Neural cell (in vitro differentiated cells): ENCODE results near the gene LOXHD1. TPM values are rescaled to one million over a fixed set of nuclear protein-coding genes. Genes with fewer than 3 reads are reported as not detected.

Experiments
- H2AFZ ChIP-seq: fragments of 200-600, 300-800 bp; sonication (generic), shearing (Covaris generic); 2 replicates; pipeline ENCODE4 v1.6.0; 2014; ENCODE audit warnings: low read depth, mild to moderate bottlenecking, antibody characterized with exemption, low read length, moderate library complexity
- H3F3A ChIP-seq: fragments of 200-600 bp; shearing (Covaris generic); 2 replicates; pipeline ENCODE4 v1.6.1; 2016; ENCODE audit warnings: mild to moderate bottlenecking, moderate library complexity, mixed read lengths, antibody characterized with exemption, low read length; ENCODE audit not compliant: insufficient read depth, poor library complexity, severe bottlenecking
- H3K27ac ChIP-seq: fragments of 200-600, 300-800 bp; sonication (generic), shearing (Covaris generic); 2 replicates; pipeline ENCODE4 v1.5.1; 2014; ENCODE audit warnings: mild to moderate bottlenecking, low read length, moderate library complexity
- H3K27me3 ChIP-seq: fragments of 300-800, 200-600 bp; sonication (generic), shearing (Covaris generic); 2 replicates; pipeline ENCODE4 v1.6.0; 2014; ENCODE audit warnings: mild to moderate bottlenecking, low read depth, low read length, moderate library complexity; ENCODE audit not compliant: insufficient read depth
- H3K36me3 ChIP-seq: fragments of 300-800, 200-600 bp; sonication (generic), shearing (Covaris generic); 2 replicates; pipeline ENCODE4 v1.5.1; 2014; ENCODE audit warnings: mild to moderate bottlenecking, antibody characterized with exemption, low read length, moderate library complexity; ENCODE audit not compliant: insufficient read depth
- H3K4me2 ChIP-seq: fragments of 300-800, 200-600 bp; sonication (generic), shearing (Covaris generic); 2 replicates; pipeline ENCODE4 v1.6.0; 2014; ENCODE audit warnings: mild to moderate bottlenecking, low read length
- H3K4me3 ChIP-seq: fragments of 300-800, 200-600 bp; sonication (generic), shearing (Covaris generic); 2 replicates; pipeline ENCODE4 v1.5.1; 2014; ENCODE audit warnings: mild to moderate bottlenecking, low read length, moderate library complexity
- H3K79me2 ChIP-seq: fragments of 200-600 bp; shearing (Covaris generic); replicated peaks from 2 replicates; pipeline ENCODE4 v1.6.0; 2014; ENCODE audit warnings: mild to moderate bottlenecking, low read length, moderate library complexity; ENCODE audit not compliant: insufficient read depth
- H3K9ac ChIP-seq: fragments of 300-800, 200-600 bp; sonication (generic), shearing (Covaris generic); 2 replicates; pipeline ENCODE4 v1.6.1; 2016; ENCODE audit warnings: mild to moderate bottlenecking, low read length, mixed read lengths
- H3K9me2 ChIP-seq: fragments of 200-600 bp; shearing (Covaris generic); 2 replicates; pipeline ENCODE4 v1.6.1; 2016; ENCODE audit warnings: mild to moderate bottlenecking, low read length, mixed read lengths; ENCODE audit not compliant: insufficient read depth
- H3K9me3 ChIP-seq: fragments of 200-600, 300-800 bp; sonication (generic), shearing (Covaris generic); 2 replicates; pipeline ENCODE4 v1.6.1; 2016; ENCODE audit warnings: mild to moderate bottlenecking, mixed run types, low read length, moderate library complexity, mixed read lengths
- H4K20me1 ChIP-seq: fragments of 200-600 bp; shearing (Covaris generic); 2 replicates; pipeline ENCODE4 v1.6.1; 2016; ENCODE audit warnings: mild to moderate bottlenecking, mixed run types; ENCODE audit not compliant: insufficient read depth
- EP300 ChIP-seq: fragments of 450-650 bp; conservative IDR thresholded peaks from 2 replicates; pipeline ENCODE4 v1.6.1; 2014; ENCODE audit warnings: antibody characterized with exemption, mild to moderate bottlenecking, moderate library complexity; ENCODE audit not compliant: poor library complexity, severe bottlenecking
- EZH2 ChIP-seq: fragments of 200-600, 300-800 bp; shearing (Covaris generic), sonication (generic); IDR thresholded peaks from 2 replicates; pipeline ENCODE4 v1.6.1; 2014; ENCODE audit warnings: antibody characterized with exemption, low read length, borderline replicate concordance, mild to moderate bottlenecking; ENCODE audit not compliant: insufficient read depth, poor library complexity, severe bottlenecking
- MXI1 ChIP-seq: fragments of 450-650 bp; conservative IDR thresholded peaks from 2 replicates; pipeline ENCODE4 v1.6.1; 2014; ENCODE audit warnings: antibody characterized with exemption, mild to moderate bottlenecking; ENCODE audit not compliant: poor library complexity, severe bottlenecking
- POLR2AphosphoS5 ChIP-seq: IDR thresholded peaks from 2 replicates; pipeline ENCODE4 v1.6.1; 2012
- RAD21 ChIP-seq: fragments of 450-650 bp; conservative IDR thresholded peaks from 2 replicates; pipeline ENCODE4 v1.6.1; 2014; ENCODE audit warnings: antibody characterized with exemption, mild to moderate bottlenecking, moderate library complexity
- SMC3 ChIP-seq: fragments of 450-650 bp; conservative IDR thresholded peaks from 2 replicates; pipeline ENCODE4 v1.6.1; 2014; ENCODE audit warnings: antibody characterized with exemption, mild to moderate bottlenecking, moderate library complexity; ENCODE audit not compliant: poor library complexity
- TAF1 ChIP-seq: IDR thresholded peaks from 2 replicates; pipeline ENCODE4 v1.6.1; 2012; ENCODE audit warnings: low read depth
- polyA plus RNA-seq: library from polyadenylated mRNA; depleted of rRNA; stranded (reverse); fragments of >200 nt; gene quantifications from 2 replicates; pipeline ENCODE4 v1.2.3, GENCODE V29; 2014
- TF ChIP-seq, protein P1 (sequence below): IDR thresholded peaks from 2 replicates; pipeline ENCODE4 v1.6.1; 2012; ENCODE audit warnings: borderline replicate concordance
- TF ChIP-seq, protein P2 (sequence below): fragments of 450-650 bp; IDR thresholded peaks from 2 replicates; pipeline ENCODE4 v1.5.1; 2014; ENCODE audit warnings: antibody characterized with exemption, mild to moderate bottlenecking, moderate library complexity; ENCODE audit not compliant: poor library complexity, severe bottlenecking

Gene LOXHD1
- polyA plus RNA-seq, 1 donor from 2014 or later: not detected

DNA sequence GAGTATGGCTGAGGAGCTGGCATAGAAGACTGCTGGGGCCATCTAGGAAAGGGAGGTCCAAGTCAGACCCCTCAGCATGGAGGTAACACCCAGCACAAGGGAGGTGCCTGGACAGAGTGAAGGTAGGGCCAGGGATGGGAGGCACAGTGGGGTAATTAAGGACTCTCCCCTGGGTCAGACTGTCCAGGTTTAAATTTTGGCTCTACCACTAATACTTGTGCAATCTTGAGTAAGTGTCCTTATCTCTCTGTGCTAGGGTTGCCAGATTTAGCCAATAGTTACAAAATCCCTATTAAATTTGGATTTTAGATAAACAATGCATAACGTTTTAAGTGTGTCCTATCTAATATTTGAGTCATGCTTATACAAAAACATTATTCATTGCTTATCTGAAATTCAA is 109.5 kb downstream of the LOXHD1 start:
- Histone ChIP-seq H3K4me3 (no peak overlapping the region), H3K36me3 (no peaks in the 10 kb centered on the region), H3K27me3 (no peaks in the 10 kb centered on the region), H3K79me2 (no peaks in the 10 kb centered on the region), H3K9ac (no peak overlapping the region), H2AFZ (no peak overlapping the region), H3K9me3 (no peaks in the 10 kb centered on the region), H4K20me1 (no peaks in the 10 kb centered on the region), H3K4me2 (no peak overlapping the region), H3F3A (no peaks in the 10 kb centered on the region), H3K27ac (no peak overlapping the region), H3K9me2 (no peaks in the 10 kb centered on the region)
- TF ChIP-seq EP300 (no peak), TAF1 (no peak), EZH2 (no peak), MXI1 (no peak), RAD21 (no peak), SMC3 (no peak), POLR2AphosphoS5 (no peak)
- TF ChIP-seq, protein P1, sequence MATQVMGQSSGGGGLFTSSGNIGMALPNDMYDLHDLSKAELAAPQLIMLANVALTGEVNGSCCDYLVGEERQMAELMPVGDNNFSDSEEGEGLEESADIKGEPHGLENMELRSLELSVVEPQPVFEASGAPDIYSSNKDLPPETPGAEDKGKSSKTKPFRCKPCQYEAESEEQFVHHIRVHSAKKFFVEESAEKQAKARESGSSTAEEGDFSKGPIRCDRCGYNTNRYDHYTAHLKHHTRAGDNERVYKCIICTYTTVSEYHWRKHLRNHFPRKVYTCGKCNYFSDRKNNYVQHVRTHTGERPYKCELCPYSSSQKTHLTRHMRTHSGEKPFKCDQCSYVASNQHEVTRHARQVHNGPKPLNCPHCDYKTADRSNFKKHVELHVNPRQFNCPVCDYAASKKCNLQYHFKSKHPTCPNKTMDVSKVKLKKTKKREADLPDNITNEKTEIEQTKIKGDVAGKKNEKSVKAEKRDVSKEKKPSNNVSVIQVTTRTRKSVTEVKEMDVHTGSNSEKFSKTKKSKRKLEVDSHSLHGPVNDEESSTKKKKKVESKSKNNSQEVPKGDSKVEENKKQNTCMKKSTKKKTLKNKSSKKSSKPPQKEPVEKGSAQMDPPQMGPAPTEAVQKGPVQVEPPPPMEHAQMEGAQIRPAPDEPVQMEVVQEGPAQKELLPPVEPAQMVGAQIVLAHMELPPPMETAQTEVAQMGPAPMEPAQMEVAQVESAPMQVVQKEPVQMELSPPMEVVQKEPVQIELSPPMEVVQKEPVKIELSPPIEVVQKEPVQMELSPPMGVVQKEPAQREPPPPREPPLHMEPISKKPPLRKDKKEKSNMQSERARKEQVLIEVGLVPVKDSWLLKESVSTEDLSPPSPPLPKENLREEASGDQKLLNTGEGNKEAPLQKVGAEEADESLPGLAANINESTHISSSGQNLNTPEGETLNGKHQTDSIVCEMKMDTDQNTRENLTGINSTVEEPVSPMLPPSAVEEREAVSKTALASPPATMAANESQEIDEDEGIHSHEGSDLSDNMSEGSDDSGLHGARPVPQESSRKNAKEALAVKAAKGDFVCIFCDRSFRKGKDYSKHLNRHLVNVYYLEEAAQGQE: no peak
- TF ChIP-seq, protein P2, sequence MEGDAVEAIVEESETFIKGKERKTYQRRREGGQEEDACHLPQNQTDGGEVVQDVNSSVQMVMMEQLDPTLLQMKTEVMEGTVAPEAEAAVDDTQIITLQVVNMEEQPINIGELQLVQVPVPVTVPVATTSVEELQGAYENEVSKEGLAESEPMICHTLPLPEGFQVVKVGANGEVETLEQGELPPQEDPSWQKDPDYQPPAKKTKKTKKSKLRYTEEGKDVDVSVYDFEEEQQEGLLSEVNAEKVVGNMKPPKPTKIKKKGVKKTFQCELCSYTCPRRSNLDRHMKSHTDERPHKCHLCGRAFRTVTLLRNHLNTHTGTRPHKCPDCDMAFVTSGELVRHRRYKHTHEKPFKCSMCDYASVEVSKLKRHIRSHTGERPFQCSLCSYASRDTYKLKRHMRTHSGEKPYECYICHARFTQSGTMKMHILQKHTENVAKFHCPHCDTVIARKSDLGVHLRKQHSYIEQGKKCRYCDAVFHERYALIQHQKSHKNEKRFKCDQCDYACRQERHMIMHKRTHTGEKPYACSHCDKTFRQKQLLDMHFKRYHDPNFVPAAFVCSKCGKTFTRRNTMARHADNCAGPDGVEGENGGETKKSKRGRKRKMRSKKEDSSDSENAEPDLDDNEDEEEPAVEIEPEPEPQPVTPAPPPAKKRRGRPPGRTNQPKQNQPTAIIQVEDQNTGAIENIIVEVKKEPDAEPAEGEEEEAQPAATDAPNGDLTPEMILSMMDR: no peak

GRCh38 chr18:46546111-46546640 is 110.8 kb downstream of the LOXHD1 start:
- TF ChIP-seq EZH2: no peak
- TF ChIP-seq TAF1: no peak
- no peak for TF ChIP-seq MXI1
- no peak for TF ChIP-seq SMC3
- TF ChIP-seq, protein P1: no peak
- no peak for TF ChIP-seq EP300
- no peak overlapping the region for H2AFZ ChIP-seq
- H3K27me3 ChIP-seq: no peaks in the 10 kb centered on the region

More at GRCh38 chr18:46546111-46546640, 110.8 kb downstream of the LOXHD1 start:
- Histone ChIP-seq H3K79me2 (no peaks in the 10 kb centered on the region), H3K27ac (no peak overlapping the region), H3K4me3 (no peak overlapping the region), H3K36me3 (no peaks in the 10 kb centered on the region), H3K9ac (no peak overlapping the region), H3K9me3 (no peaks in the 10 kb centered on the region), H4K20me1 (no peaks in the 10 kb centered on the region), H3K9me2 (no peaks in the 10 kb centered on the region), H3K4me2 (no peak overlapping the region), H3F3A (no peaks in the 10 kb centered on the region)
